ENCODE results near the gene CHST11.

- no peak for TF ChIP-seq CTCF (conservative IDR thresholded peaks at IDR 0.05; ENCODE audit: low read depth, low read length)
- TF ChIP-seq EZH2 (IDR thresholded peaks at IDR 0.05; ENCODE audit: borderline replicate concordance, low read depth, low read length, poor library complexity, severe bottlenecking): no peak
Observed at GRCh38 chr12:104722601-104723534, 266.1 kb downstream of the CHST11 start.

Data from A673 (cell line).